NCI-H748 (cell line): ENCODE results near the gene HMGXB4.

Experiments
- DNase-seq: peaks from one replicate; lab custom pipeline; 2025; ENCODE audit not compliant: unreplicated experiment; lab: John Stamatoyannopoulos, UW

Gene HMGXB4

GRCh38 chr22:35253946-35254345 is 3.3 kb upstream of the HMGXB4 start:
- DNase-seq, result no peak

DNA sequence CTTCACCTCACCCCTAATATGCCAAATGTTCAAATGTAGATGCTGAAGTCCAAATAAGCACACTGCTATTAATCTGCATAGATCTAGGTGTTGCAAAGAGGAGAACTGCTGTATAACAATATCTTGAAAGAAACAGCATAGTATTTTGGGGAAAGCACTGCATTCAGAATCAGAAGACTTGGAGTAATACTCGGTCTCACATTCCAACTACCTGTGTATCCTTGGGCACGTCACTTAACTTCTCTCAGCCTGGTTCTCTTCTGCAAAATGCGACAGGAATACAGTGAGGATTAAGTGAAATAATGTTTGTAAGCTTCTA is 332 bp upstream of the HMGXB4 start:
- peak; percentile 25 for DNase-seq

DNA sequence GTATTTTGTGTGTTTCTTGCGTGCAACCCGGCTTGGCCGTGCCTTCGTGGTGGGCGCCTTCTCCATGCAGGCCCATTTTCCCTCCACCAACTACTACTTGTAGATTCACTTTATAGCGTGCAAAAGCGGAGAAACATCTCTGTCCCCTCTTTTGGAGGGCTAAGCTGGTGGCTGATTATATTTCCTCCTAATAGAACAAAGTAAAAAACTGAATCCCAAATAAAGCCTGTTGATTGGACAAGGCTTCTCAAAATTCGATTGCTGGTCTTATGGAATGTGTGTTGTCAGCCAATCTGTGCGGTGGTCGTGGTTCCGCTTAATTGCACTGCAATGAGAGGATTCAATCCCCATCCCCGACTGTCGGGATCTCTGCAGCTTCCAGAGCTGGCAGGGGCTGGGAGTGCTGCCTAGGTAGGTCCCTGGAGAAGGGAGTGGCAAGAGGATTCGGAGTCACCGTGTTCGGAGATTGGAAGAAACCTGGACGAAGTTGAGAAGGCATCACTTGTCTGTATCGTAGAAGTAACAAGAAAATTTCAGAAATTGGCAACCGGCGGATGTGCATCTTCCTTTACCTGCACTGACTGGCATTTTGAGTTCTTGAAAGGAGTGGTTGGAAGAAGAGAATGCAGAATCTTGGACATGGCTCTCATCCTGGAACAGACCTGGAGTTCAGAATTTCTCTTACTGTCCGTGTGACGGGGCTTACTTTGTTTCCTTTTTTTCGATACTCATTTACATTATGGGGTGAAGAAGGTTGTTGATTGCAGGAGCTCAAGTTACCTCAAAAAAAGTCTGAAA is 1.1 kb downstream of the HMGXB4 start:
- DNase-seq, result peak; percentile 34

DNA sequence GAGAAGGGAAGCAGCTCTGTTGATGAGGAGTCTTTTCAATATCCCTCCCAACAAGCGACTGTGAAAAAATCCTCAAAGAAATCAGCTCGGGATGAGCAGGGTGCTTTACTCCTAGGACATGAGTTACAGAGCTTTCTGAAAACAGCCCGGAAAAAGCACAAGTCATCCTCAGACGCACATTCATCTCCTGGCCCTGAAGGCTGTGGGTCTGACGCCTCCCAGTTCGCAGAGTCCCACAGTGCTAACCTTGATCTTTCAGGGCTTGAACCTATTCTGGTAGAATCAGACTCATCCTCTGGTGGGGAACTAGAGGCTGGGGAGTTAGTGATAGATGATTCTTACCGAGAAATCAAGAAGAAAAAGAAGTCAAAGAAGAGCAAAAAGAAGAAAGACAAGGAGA is 7.7 kb downstream of the HMGXB4 start:
- DNase-seq, result no peak

GRCh38 chr22:35266277-35266676 is 9.0 kb downstream of the HMGXB4 start:
- no peak for DNase-seq

DNA sequence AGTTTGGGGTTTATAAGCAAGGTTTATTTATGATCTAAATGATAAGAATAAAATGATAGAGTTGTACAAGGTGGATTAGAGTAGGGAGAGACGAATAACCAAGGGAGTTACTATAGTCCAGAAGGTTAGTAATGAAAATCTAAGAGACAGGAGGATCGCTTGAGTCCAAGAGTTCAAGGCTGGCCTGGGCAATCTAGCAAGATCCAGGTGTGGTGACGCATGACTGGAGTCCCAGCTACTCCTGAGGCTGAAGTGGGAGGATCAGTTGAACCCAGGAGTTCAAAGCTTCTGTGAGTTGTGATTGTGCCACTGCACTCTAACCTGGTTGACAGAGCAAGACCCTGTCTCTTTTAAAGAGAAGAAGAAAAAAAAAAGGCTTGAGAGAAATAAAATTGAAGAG is 12.3 kb downstream of the HMGXB4 start:
- DNase-seq, result no peak

- no peak for DNase-seq
Observed at GRCh38 chr22:35274154-35274871, 17.0 kb downstream of the HMGXB4 start.

DNA sequence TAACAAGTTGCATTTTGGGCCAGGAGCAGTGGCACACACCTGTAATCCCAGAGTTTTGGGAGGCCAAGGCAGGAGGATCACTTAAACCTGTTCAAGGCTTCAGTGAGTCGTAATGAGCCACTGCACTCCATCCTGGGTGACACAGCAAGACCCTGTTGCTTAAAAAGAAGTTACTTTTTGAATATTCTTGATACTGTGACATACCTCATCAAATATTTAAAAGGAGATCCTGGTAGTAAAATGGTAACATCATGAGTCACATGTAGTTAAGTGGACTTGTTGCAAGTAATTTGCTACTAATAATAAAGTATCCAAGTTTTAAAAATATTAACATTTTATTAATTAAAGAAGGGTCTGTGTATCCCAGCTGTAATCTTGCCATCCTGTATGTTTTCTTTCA is 18.3 kb downstream of the HMGXB4 start:
- no peak for DNase-seq

DNA sequence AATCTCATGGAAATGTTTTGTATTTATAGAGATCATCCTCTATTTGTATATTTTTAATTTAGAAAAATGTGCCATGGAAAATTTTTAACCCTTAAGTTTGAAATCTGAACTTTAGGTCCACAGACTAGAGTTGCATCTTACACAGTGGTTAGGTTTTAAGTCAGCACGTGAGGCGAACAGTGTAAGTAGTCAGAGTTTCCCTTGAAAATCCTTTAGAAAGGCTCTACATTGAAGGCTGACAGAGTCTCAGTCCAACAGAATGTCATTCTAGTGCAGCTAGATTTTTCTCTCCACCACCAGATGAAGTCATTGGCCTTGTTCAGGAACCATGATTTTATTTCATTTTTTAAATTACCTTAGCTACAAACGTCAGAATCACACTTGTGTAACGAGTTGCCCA is 18.7 kb downstream of the HMGXB4 start:
- no peak for DNase-seq

DNA sequence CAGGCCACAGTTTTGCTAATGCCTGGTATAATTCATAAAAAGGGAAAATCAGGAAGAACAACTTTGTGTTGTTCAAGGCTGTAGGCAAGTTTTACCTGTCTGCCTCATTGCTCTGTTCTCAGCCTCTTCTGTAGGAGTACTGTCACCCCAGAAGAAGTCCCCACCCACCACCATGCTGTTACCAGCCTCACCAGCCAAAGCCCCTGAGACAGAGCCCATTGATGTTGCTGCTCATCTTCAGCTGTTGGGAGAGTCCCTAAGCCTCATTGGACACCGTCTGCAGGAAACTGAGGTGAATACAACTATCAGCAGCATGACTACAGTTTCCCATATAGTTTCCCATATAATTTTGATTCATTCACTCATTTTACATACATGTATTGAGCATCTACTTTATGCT is 30.8 kb downstream of the HMGXB4 start:
- no peak for DNase-seq

GRCh38 chr22:35292786-35293185 is 35.5 kb downstream of the HMGXB4 start:
- no peak for DNase-seq

- DNase-seq, result no peak
Observed at GRCh38 chr22:35296051-35296450, 38.8 kb downstream of the HMGXB4 start.

GRCh38 chr22:35299217-35299672 is 42.0 kb downstream of the HMGXB4 start:
- no peak for DNase-seq

DNA sequence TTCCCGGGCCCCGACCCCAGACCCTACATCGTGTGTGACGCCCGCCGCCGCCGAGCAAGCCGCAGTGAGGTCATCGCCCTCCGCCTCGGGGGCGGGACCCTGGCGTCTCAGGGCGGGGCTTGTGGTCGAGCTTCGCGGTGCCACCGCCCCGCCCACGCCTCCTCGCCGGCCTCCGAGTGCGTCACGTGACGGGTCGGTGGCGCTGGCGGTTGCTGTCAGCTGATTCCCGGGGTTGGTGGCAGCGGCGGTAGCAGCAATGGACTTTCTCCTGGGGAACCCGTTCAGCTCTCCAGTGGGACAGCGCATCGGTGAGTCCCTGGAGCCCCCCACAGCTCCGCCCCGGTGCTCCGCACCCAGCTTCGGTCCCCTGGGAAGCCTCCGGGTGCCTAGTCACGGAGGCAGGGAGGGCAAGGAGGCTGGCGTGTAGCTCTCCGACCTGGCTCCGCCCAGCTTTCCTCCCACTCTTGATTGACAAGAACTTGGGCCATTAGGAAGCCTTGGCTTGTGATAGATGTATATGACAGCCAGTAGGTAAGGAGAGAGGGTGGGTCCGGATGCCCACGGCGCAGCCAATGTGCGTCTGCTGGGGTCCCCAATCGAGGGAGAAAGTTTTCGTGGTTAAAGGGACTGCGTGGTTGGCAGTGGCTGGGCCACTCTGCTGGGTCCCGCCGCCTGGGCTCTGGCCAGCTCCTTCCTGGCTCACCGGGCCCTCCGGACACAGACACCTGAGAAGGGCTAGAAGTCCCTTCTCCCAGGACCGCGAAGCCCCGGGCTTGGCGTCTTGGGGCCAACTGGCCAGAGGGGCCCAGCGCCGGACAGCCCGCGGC is 42.6 kb downstream of the HMGXB4 start, which contains the start of gene TOM1:
TOM1 (plus strand) TSS at position 222 of the 827 bp plus-strand sequence; CDS start at position 257, 35 bp downstream.
- peak; percentile 95 for DNase-seq

GRCh38 chr22:35301372-35301874 is 44.1 kb downstream of the HMGXB4 start:
- no peak for DNase-seq

GRCh38 chr22:35303029-35303624 is 45.8 kb downstream of the HMGXB4 start:
- no peak for DNase-seq

GRCh38 chr22:35305525-35306070 is 48.3 kb downstream of the HMGXB4 start:
- DNase-seq, result no peak

DNA sequence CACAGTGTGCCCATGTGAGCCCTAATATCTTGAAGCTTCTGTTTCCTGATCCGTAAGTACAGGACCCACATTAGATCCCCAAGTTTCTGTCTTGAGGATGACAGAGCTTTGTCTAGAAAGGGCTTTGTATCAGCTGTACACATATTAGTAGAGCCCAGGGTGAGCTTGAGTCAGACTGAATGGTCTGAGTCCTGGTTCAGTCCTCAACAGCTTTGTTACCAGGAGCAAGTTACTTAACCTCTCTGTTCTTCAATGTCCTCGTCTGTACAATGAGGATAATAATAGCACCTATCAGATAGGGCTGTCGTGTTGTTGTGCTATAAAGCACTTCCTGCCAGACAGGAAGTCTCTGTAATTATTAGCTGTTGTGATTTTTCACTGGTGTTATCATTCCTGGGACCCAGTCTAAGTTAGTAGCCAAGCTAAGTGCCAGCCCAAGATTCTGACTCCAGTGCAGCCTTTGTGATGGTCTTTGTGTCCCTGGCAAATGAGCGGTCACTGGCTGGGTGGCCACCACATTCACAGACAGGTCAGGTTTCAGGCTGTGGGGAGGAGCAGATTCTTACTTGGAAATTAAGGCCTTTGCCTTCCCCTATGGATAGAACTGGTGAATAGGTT is 49.2 kb downstream of the HMGXB4 start:
- no peak for DNase-seq

- DNase-seq, result no peak
Observed at GRCh38 chr22:35307372-35307771, 50.1 kb downstream of the HMGXB4 start.

GRCh38 chr22:35307892-35308291 is 50.6 kb downstream of the HMGXB4 start:
- DNase-seq, result no peak
